NCI-H69 (cell line): ENCODE measurements around the gene PSMD9.

Source experiments
- DNase-seq: peaks from one replicate; lab custom pipeline; 2025; lab: John Stamatoyannopoulos, UW

Gene PSMD9

GRCh38 chr12:121955258-121956237, 67.0 kb downstream of the PSMD9 start:
- peak; percentile 73 for DNase-seq

- peak; percentile 100 for DNase-seq
Observed at GRCh38 chr12:121957861-121958515, 69.4 kb downstream of the PSMD9 start.

- DNase-seq = peak; percentile 100
Observed at GRCh38 chr12:121958541-121959240, 70.1 kb downstream of the PSMD9 start.

- no peak for DNase-seq
Observed at GRCh38 chr12:121960541-121960940, 72.0 kb downstream of the PSMD9 start.

GRCh38 chr12:121961195-121961879, 72.7 kb downstream of the PSMD9 start:
- DNase-seq = no peak

- no peak for DNase-seq
Observed at GRCh38 chr12:121963341-121964018, 74.9 kb downstream of the PSMD9 start.

GRCh38 chr12:121964813-121965643, 76.4 kb downstream of the PSMD9 start:
- peak; percentile 66 for DNase-seq

GRCh38 chr12:121966959-121967358, 78.4 kb downstream of the PSMD9 start:
- no peak for DNase-seq
